ENCODE data around the gene TP53TG5.

DNA sequence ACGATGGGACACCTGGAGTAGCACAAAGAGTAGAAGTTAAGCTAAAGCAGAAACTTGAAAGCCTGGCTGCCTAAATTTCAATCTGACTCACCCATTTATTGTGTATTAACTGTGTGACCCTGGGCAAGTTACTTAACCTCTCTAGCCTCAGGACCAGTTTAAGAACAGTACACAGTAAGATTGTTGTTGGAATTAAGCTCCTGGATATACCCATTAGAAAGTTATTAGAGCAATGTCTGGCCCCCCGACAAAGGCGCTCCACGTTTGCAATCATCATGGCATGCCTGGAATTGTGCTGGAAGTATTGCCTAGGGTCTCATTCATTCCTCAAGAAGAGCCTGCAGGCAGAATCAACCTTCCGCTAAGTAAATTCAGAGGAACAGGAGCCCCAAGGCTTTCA lies 31.3 kb downstream of the TP53TG5 start:
- TF ChIP-seq EZH2 (IDR thresholded peaks at IDR 0.05) (no peak), POLR2AphosphoS5 (IDR thresholded peaks at IDR 0.05; ENCODE audit: borderline replicate concordance, low read depth, low read length) (no peak), FOXP2 (optimal IDR thresholded peaks at IDR 0.05; ENCODE audit: control extremely low read depth, extremely low read length, insufficient read depth) (no peak)
